Fibroblast of the aortic adventitia (primary cell): ENCODE data around the gene C1orf35. TPM values are rescaled to one million over a fixed set of nuclear protein-coding genes. Genes with fewer than 3 reads are reported as not detected.

ENCODE experiments used
- DNase-seq: peaks from one replicate; pipeline ENCODE4 v3.0.0-alpha.2; 2010; ENCODE audit warnings: low read depth
- H3K4me3 ChIP-seq: 2 replicates; pipeline ENCODE4 v1.5.1; 2011; ENCODE audit warnings: low read depth, mild to moderate bottlenecking, control low read depth, low read length, moderate library complexity
- CTCF ChIP-seq: IDR thresholded peaks from 2 replicates; pipeline ENCODE4 v1.5.1; 2011; ENCODE audit warnings: mild to moderate bottlenecking, low read length, control low read depth, inconsistent platforms; ENCODE audit not compliant: insufficient read depth
- total RNA-seq: library from RNA; depleted of rRNA; stranded (reverse); fragments of >200 nt; gene quantifications from 2 replicates; pipeline ENCODE4 v1.2.3, GENCODE V29; 2012; ENCODE audit warnings: low replicate concordance

C1orf35 gene
- total RNA-seq, 1 donor, result 5.9 TPM

GRCh38 chr1:228098323-228098931, 4.7 kb downstream of the C1orf35 start:
- no peak for TF ChIP-seq CTCF
- DNase-seq, result no peak
- no peak overlapping the region for H3K4me3 ChIP-seq

DNA sequence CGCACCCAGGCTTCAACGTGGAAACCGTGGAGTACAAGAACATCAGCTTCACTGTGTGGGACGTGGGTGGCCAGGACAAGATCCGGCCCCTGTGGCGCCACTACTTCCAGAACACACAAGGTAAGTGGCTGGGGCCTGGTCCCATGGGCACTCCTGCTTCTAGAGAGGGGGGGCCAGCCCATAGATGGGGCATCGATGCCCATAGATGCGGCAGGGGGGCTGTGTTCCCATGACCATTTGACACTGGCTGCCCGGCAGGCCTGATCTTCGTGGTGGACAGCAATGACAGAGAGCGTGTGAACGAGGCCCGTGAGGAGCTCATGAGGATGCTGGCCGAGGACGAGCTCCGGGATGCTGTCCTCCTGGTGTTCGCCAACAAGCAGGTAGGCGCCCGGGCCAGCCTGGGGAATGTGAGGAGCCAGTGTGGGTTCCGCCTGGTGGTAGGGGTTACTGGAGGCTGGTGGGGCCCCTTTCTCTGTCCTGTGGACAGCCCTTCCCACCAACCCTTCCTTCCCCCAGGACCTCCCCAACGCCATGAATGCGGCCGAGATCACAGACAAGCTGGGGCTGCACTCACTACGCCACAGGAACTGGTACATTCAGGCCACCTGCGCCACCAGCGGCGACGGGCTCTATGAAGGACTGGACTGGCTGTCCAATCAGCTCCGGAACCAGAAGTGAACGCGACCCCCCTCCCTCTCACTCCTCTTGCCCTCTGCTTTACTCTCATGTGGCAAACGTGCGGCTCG, 5.6 kb downstream of the C1orf35 start:
- TF ChIP-seq CTCF, result no peak
- DNase-seq, result no peak
- H3K4me3 ChIP-seq, result no peak overlapping the region

- H3K4me3 ChIP-seq, result no peak overlapping the region
- DNase-seq, result no peak
- no peak for TF ChIP-seq CTCF
These were observed 6.5 kb downstream of the C1orf35 start for GRCh38 chr1:228096416-228097332.

GRCh38 chr1:228095938-228096337, 7.2 kb downstream of the C1orf35 start:
- no peak for TF ChIP-seq CTCF
- H3K4me3 ChIP-seq, result no peak overlapping the region
- no peak for DNase-seq

DNA sequence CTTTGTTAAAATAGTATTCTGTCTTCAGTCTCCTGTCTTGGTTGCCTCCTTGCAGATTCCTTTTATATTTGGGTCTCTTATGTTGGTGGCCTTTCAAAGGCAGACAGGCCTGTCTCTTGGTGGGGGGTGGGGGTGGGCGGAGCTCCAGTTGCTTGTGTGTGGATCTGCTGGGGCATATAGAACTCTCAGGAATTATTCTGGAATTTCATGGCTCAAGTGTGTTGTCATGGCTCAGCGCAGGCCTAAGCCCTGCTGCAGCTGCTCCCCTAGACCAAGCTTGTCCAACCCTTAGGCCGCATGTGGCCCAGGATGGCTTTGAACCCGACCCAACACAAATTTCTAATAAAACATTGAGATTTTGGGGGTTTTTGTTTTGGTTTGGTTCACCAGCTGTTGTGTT, 8.0 kb downstream of the C1orf35 start:
- H3K4me3 ChIP-seq, result no peak overlapping the region
- no peak for TF ChIP-seq CTCF
- DNase-seq, result no peak

DNA sequence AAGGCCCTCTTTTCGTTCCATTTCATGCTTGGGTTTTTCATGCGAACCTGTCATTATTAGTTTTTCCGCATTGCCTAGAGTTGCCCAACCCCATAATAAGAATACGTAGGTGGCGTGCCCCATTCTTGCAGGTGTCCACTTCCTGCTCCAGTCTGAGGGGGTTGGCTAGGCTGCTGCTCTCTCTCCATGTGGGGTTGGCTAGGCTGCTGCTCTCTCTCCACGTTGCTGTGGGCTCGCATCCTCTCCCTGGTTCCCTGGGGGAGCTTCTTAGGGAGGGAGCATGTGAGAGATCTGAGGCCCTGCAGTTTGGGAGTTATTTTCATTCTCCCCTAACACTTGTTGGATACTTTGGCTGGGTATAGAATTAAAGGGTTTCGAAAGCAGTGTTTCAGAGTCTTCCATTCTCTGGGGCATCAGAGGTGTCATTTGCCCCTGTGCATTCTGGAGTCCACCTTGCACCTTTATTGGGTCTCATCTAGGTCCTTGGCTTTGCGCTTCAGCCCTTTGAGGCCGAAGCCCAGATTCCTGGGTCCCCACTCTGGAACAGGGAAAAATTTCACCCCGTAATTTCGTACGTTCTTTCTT, 8.6 kb downstream of the C1orf35 start:
- no peak for DNase-seq
- no peak overlapping the region for H3K4me3 ChIP-seq
- no peak for TF ChIP-seq CTCF
